Measurements from ENCODE around the gene ANKRD12.

ANKRD12 gene

DNA sequence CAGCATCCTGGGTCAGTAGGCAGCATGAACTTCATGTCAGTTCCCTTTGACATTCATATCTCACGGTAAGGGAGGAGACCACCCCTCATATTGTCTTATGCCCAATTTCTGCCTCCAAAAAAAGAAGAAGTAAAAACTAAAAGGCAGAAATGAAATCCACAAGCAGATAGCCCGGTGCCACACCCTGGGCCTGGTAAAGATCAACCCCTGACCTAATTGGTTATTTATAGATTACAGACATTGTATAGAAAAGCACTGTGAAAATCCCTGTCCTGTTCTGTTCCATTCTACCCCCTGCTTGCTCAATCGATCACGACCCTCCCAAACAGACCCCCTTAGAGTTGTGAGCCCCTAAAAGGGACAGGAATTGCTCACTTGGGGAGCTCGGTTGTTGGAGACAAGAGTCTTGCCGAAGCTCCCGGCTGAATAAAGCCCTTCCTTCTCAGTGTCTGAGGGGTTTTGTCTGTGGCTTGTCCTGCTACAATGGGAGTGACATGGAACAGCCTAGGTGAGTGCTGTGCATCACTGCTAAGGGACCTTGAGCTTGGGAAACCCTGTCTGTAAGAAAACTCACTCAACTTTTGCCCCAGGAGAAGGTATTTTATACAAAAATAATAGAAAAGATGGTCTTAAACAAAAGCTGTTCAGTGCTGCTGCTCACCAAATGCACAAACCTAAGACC, 23.0 kb upstream of the ANKRD12 start:
- peaks cover 8% of the 10 kb centered on the region; the same call in 1 of the 2 replicates for H3K36me3 ChIP-seq (ENCODE audit: insufficient read depth, low read length)
- no peaks in the 10 kb centered on the region for H3K27me3 ChIP-seq (ENCODE audit: insufficient read depth, low read length, poor library complexity, severe bottlenecking)
- H3K4me1 ChIP-seq (ENCODE audit: insufficient read depth, low read length, poor library complexity, severe bottlenecking): peaks cover 18% of the 10 kb centered on the region
- H4K20me1 ChIP-seq (ENCODE audit: insufficient read depth, low read length, poor library complexity, severe bottlenecking): peaks cover 90% of the 10 kb centered on the region
- H2AFZ ChIP-seq (ENCODE audit: low read length): no peak overlapping the region
- TF ChIP-seq, protein P1, sequence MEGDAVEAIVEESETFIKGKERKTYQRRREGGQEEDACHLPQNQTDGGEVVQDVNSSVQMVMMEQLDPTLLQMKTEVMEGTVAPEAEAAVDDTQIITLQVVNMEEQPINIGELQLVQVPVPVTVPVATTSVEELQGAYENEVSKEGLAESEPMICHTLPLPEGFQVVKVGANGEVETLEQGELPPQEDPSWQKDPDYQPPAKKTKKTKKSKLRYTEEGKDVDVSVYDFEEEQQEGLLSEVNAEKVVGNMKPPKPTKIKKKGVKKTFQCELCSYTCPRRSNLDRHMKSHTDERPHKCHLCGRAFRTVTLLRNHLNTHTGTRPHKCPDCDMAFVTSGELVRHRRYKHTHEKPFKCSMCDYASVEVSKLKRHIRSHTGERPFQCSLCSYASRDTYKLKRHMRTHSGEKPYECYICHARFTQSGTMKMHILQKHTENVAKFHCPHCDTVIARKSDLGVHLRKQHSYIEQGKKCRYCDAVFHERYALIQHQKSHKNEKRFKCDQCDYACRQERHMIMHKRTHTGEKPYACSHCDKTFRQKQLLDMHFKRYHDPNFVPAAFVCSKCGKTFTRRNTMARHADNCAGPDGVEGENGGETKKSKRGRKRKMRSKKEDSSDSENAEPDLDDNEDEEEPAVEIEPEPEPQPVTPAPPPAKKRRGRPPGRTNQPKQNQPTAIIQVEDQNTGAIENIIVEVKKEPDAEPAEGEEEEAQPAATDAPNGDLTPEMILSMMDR (conservative IDR thresholded peaks at IDR 0.05; ENCODE audit: low read length): no peak
- no peak for TF ChIP-seq EZH2phosphoT487 (IDR thresholded peaks at IDR 0.05; ENCODE audit: borderline replicate concordance)
- H3K9me3 ChIP-seq (ENCODE audit: insufficient read depth, low read depth, low read length): no peaks in the 10 kb centered on the region
- peaks cover 99% of the 10 kb centered on the region for H3K79me2 ChIP-seq (ENCODE audit: insufficient read depth, low read length)
- H3K4me3 ChIP-seq (ENCODE audit: low read length, poor library complexity, severe bottlenecking): no peak overlapping the region
- H3K4me2 ChIP-seq (ENCODE audit: low read depth, low read length, poor library complexity, severe bottlenecking): peak overlapping the region; percentile 10
- no peaks in the 10 kb centered on the region for H3F3A ChIP-seq (ENCODE audit: low read depth)
- H3K9me2 ChIP-seq (replicated peaks; ENCODE audit: low read depth, low read length): no peaks in the 10 kb centered on the region
- no peak overlapping the region for H3K9ac ChIP-seq (ENCODE audit: low read depth, low read length, poor library complexity, severe bottlenecking)

DNA sequence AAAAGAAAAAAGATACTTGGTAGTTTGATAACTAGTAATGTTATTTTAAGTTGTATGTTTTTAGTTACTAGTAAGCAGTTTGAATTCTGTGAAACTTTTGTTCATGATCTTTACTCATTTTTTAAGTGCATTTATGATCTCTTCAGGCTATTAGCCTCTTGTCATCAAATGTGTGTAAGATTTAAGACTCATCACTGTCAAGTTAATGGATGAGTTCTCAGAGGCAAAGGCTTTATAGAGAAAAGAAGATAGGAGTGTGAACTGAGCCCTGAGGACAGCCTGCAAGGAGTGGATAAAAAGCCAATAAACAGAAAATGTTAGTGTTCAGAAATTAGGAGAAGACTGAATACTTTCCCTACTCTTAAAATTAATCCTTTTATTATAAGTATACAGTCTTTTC, 20.6 kb upstream of the ANKRD12 start:
- Histone ChIP-seq H3K4me1 (ENCODE audit: insufficient read depth, low read length, poor library complexity, severe bottlenecking) (no peaks in the 10 kb centered on the region), H3K36me3 (ENCODE audit: insufficient read depth, low read length) (peaks cover 26% of the 10 kb centered on the region; the same call in 1 of the 2 replicates), H3K79me2 (ENCODE audit: insufficient read depth, low read length) (peaks cover 93% of the 10 kb centered on the region), H4K20me1 (ENCODE audit: insufficient read depth, low read length, poor library complexity, severe bottlenecking) (peaks cover 83% of the 10 kb centered on the region), H3K9me2 (replicated peaks; ENCODE audit: low read depth, low read length) (no peaks in the 10 kb centered on the region), H3K4me3 (ENCODE audit: low read length, poor library complexity, severe bottlenecking) (no peak overlapping the region), H3K27me3 (ENCODE audit: insufficient read depth, low read length, poor library complexity, severe bottlenecking) (no peaks in the 10 kb centered on the region), H3F3A (ENCODE audit: low read depth) (no peaks in the 10 kb centered on the region), H3K9me3 (ENCODE audit: insufficient read depth, low read depth, low read length) (no peaks in the 10 kb centered on the region), H3K4me2 (ENCODE audit: low read depth, low read length, poor library complexity, severe bottlenecking) (no peak overlapping the region), H2AFZ (ENCODE audit: low read length) (no peak overlapping the region), H3K9ac (ENCODE audit: low read depth, low read length, poor library complexity, severe bottlenecking) (no peak overlapping the region)
- no peak for TF ChIP-seq EZH2phosphoT487 (IDR thresholded peaks at IDR 0.05; ENCODE audit: borderline replicate concordance)
- TF ChIP-seq, protein P1 (conservative IDR thresholded peaks at IDR 0.05; ENCODE audit: low read length): no peak

DNA sequence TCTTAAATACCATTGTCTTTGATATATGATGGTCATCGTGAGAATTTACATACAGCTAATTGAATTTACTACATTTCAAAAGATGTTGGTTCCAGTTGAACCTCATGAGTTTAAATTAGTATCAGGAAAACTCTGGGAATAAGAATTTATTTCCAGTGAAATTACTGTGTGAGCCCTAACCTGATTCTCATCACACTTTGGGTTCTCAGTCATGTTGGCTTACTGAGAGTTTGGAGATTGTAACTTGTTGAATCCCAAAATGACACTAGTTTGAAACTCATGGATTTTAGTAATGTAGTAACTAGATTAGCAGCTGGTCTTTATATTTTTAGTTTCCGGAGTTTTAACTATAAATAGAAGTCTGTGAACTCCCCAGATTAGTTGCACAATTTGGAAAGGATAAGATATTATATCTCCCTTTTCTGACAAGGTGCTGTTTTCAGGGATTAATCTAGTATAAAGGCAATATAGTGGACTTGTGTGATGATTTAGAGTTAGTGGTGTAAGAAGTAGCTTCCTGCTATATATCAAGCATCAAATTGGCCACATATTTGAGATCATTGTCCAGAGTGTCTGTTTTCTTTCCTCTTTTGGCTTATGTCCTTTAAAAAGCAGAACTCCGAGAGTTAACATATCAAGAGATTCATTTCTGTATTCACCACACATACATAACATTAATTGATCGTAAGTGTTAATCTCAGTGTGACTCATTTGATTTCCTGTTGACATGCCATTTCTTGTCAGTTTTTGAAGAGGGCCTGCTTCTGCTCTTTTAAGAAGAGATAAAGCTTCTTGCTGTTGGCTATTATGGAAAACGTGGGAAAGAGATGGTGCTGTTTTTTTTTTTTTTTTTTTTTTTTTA, 18.4 kb upstream of the ANKRD12 start:
- H3K9ac ChIP-seq (ENCODE audit: low read depth, low read length, poor library complexity, severe bottlenecking): no peak overlapping the region

More for the DNA sequence above, 18.4 kb upstream of the ANKRD12 start:
- no peaks in the 10 kb centered on the region for H3K9me3 ChIP-seq (ENCODE audit: insufficient read depth, low read depth, low read length)
- H3K27me3 ChIP-seq (ENCODE audit: insufficient read depth, low read length, poor library complexity, severe bottlenecking): no peaks in the 10 kb centered on the region
- H3K36me3 ChIP-seq (ENCODE audit: insufficient read depth, low read length): peaks cover 47% of the 10 kb centered on the region; the same call in 1 of the 2 replicates
- no peaks in the 10 kb centered on the region for H3F3A ChIP-seq (ENCODE audit: low read depth)
- H3K4me3 ChIP-seq (ENCODE audit: low read length, poor library complexity, severe bottlenecking): no peak overlapping the region
- no peaks in the 10 kb centered on the region for H3K4me1 ChIP-seq (ENCODE audit: insufficient read depth, low read length, poor library complexity, severe bottlenecking)
- TF ChIP-seq, protein P1 (conservative IDR thresholded peaks at IDR 0.05; ENCODE audit: low read length): no peak
- no peak for TF ChIP-seq EZH2phosphoT487 (IDR thresholded peaks at IDR 0.05; ENCODE audit: borderline replicate concordance)
- no peak overlapping the region for H2AFZ ChIP-seq (ENCODE audit: low read length)
- no peaks in the 10 kb centered on the region for H3K9me2 ChIP-seq (replicated peaks; ENCODE audit: low read depth, low read length)
- H3K4me2 ChIP-seq (ENCODE audit: low read depth, low read length, poor library complexity, severe bottlenecking): no peak overlapping the region
- H3K79me2 ChIP-seq (ENCODE audit: insufficient read depth, low read length): peaks cover 76% of the 10 kb centered on the region
- peaks cover 75% of the 10 kb centered on the region for H4K20me1 ChIP-seq (ENCODE audit: insufficient read depth, low read length, poor library complexity, severe bottlenecking)

Data from Loucy (cell line).